Measurements from ENCODE around the gene FRRS1L. TPM values are rescaled to one million over a fixed set of nuclear protein-coding genes. Genes with fewer than 3 reads are reported as not detected.

FRRS1L gene
- total RNA-seq, 1 donor from 2014 or later: 0.69 TPM

GRCh38 chr9:109190151-109190550, 23.1 kb upstream of the FRRS1L start:
- TF ChIP-seq CTCF (conservative IDR thresholded peaks at IDR 0.05; ENCODE audit: low read depth, low read length): no peak
- DNase-seq (ENCODE audit: low read depth): no peak
- H3K4me3 ChIP-seq (ENCODE audit: low read depth, low read length): no peak overlapping the region

GRCh38 chr9:109186857-109187520, 19.9 kb upstream of the FRRS1L start:
- no peak for TF ChIP-seq CTCF (conservative IDR thresholded peaks at IDR 0.05; ENCODE audit: low read depth, low read length)
- H3K4me3 ChIP-seq (ENCODE audit: low read depth, low read length): no peak overlapping the region
- no peak for DNase-seq (ENCODE audit: low read depth)

GRCh38 chr9:109182940-109183798, 16.1 kb upstream of the FRRS1L start:
- H3K4me3 ChIP-seq (ENCODE audit: low read depth, low read length): no peak overlapping the region
- DNase-seq (ENCODE audit: low read depth): no peak
- peak; percentile 63 for TF ChIP-seq CTCF (conservative IDR thresholded peaks at IDR 0.05; ENCODE audit: low read depth, low read length)

- no peak for DNase-seq (ENCODE audit: low read depth)
- no peak for TF ChIP-seq CTCF (conservative IDR thresholded peaks at IDR 0.05; ENCODE audit: low read depth, low read length)
- H3K4me3 ChIP-seq (ENCODE audit: low read depth, low read length): no peak overlapping the region
Observed at GRCh38 chr9:109182550-109182939, 15.5 kb upstream of the FRRS1L start.

- no peak for TF ChIP-seq CTCF (conservative IDR thresholded peaks at IDR 0.05; ENCODE audit: low read depth, low read length)
- no peak for DNase-seq (ENCODE audit: low read depth)
Observed at GRCh38 chr9:109181284-109181683, 14.2 kb upstream of the FRRS1L start.

GRCh38 chr9:109179801-109180523, 12.9 kb upstream of the FRRS1L start:
- no peak for DNase-seq (ENCODE audit: low read depth)
- no peak overlapping the region for H3K4me3 ChIP-seq (ENCODE audit: low read depth, low read length)
- TF ChIP-seq CTCF (conservative IDR thresholded peaks at IDR 0.05; ENCODE audit: low read depth, low read length): no peak

More at GRCh38 chr9:109181284-109181683, 14.2 kb upstream of the FRRS1L start:
- H3K4me3 ChIP-seq (ENCODE audit: low read depth, low read length): no peak overlapping the region
